HG03521 (cell line): ENCODE results near the gene TIMM21.
A peak's percentile ranks its signal among the peaks of the same experiment; 100 is the strongest.

ENCODE experiments used
- ATAC-seq: cut with Tn5 transposase; IDR thresholded peaks from one replicate; pipeline ENCODE4 v1.9.1; 2021; ENCODE audit warnings: mild to moderate bottlenecking, moderate library complexity; ENCODE audit not compliant: unreplicated experiment

Gene TIMM21

GRCh38 chr18:74146756-74147155, 1.6 kb upstream of the TIMM21 start:
- no peak for ATAC-seq

DNA sequence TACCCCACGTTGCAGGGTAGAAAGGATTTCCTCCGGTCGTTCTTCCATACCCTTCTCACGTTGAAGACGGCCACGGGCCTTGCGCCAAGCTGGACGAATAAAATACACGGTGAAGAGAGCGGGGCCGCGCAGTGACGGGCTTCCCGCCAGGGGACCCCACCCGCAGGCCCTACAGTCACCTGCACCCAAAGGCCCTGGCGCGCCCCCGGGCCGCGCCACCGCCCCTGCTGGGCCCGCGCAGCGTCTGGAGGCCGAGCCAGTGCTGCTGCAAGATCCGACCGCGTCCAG, 888 bp upstream of the TIMM21 start:
- no peak for ATAC-seq

GRCh38 chr18:74148543-74149070, 284 bp downstream of the TIMM21 start:
- peak; percentile 10 for ATAC-seq

- no peak for ATAC-seq
Observed at GRCh38 chr18:74149878-74150277, 1.6 kb downstream of the TIMM21 start.

DNA sequence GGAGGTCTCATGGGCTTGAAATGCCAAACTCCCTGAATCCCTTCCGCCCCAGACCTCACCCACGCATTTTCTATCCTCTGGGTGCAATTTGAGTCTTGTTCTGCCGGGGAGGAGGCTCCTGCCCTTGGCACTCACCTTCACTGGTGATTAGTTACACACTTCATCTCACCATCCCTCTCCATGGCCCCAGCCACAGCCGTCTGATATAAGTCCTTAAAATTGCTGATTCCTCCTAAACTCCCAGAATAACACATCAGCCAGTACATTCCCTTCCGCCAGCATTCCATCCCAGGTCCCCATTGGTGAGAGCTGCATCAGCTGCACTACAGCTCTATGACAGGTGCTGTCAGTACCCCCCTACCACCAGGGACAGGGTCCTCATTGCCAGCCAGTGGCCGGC, 3.9 kb downstream of the TIMM21 start:
- ATAC-seq, result no peak

DNA sequence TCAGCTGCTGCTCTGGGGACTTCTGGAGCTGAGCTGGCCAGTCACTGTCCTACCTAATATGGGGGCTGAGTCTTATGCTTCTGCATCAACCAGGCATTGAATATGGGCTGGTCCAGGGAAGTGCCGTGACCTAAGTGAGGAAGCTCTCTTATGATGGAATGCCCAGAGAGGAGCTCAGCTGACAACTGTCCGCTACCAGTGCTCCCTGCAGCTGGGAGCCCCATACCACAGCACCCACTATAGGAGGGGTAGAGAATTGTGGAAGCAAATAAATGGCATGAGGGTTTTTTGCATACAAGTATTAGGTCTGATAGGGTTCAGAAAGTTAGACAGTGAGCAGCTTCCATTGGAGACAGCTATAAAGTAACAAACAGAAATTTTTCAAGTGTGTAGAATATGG, 4.5 kb downstream of the TIMM21 start:
- ATAC-seq, result no peak

DNA sequence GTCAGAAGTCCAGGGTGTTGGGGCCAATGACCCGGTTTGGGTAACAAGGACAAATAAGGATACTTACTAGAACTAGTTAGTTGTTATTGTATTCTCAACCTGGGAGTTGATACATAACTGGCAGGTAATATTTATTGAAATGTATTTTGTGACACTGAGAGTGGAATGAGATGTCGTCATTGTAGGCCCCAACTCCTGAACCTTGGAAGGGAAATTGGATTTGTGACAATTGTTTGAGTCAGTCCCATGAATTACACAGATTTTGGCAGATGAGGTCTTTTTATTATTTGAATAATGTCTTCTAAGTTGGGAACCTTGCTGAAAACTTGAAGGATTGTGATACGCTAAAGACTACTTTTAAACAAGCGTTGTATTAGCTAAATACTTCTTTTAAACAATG, 5.1 kb downstream of the TIMM21 start:
- no peak for ATAC-seq

DNA sequence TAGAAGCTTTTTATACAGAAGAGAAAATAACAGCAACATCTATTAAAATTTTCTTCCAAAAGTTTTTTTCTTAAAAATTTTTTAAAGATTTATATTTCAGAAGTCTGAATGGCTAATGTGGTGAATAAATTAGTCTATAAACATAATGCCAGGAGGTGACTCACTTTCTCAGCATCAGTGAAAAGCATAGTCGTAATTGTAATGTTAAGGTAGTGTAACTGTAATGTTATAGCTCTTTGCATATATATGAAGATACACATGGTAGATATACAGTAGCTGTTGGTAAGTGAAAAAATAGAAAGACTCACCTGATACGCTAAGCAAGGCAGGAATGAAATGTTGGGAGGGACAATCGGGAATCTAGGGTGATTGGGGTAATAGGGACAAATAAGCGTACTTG, 5.5 kb downstream of the TIMM21 start:
- no peak for ATAC-seq

- no peak for ATAC-seq
Observed at GRCh38 chr18:74154716-74155115, 6.4 kb downstream of the TIMM21 start.

DNA sequence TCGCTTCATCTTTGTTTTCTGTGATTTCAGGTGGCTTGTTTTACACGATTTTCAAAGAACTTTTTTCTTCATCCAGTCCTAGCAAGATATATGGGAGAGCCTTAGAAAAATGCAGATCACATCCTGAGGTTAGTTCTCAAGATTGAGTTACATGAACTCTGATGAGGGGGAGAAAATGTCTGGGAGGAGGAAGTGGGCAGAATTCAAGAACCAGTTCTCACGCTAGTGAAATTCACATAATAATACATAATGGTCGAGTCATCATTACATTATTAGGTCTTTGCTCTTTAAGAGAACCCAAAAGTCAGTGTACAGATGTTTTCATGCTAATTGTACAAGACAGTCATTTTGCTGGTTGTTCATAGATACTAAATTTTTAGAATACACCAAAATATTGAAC, 7.0 kb downstream of the TIMM21 start:
- ATAC-seq, result no peak

DNA sequence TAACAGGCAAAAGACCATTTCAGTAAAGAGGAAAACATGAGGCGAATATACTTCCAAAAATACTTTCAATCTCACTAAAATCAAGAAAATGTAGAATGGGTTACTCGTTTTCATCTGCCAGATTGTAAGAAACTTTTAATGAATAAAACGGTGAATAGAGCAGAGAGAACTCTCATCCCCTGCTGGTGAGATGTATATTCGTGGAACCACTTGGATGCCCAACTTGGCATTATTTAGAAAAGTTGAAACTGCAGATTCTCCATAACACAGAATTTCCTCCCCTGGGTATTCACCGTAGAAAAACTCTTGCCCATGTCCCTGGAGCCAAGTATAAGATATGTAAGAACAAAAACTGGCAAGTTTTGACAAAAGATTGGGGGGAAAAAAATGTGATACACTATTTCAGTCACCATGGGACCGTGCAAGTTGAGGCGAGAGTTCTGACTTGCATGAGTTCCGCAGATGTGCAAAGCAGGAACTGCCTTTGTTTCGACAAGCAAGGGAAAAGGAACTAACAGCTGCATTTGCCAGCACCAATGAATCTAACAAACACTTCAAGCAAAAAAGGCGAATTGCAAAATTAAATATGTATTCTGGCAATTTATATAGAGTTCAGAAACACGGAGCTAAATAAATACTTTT, 14.8 kb downstream of the TIMM21 start:
- ATAC-seq, result no peak

DNA sequence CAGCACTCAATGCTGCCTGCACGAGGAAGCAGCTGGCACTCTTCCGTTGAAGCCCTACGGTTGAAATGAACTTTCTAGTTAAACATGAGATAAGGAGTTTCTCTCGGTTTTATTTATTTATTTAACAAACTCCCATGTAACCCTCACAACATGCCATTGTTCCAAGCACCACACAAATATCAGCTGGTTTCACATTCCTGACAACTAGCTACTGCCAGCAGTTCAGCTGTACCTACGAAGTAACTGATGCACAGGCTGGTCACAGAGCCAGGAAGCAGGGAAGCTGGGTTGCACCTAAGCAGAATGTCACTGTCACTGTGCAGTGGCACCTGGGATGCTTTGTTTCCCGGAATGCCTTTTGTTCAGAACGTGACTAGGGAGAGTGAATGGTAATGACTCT, 18.1 kb downstream of the TIMM21 start:
- ATAC-seq, result no peak

DNA sequence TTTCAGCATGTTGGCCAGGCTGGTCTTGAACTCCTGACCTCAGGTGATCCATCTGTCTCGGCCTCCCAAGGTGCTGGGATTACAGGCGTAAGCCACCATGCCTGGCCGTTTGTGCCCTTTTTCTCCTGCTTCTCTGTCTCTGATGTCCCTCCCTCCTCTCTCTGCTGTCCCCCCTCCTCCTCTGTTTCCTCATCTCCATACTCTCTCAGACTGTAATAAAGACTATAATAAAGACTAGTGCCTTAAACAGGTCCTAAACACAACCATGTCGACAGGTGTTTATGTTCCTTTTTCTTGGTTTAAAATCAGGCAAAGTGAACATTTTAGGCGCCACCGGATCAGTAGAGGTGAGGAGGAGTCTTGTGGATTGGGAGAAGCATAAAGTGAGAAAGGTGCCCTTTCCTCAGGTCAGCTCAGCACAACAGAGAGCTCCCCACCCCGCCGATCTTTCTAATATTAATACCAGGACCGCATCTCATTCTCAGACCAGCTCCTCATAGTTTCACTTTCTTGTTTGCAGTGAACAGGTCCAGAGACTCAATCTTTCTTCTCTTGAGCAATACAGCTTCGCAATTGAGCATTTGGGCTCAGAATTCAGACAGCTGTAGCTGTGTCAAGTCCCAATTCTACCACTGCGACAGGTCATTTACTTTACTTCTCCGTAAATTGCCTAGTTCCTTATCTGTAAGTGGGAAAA, 23.7 kb downstream of the TIMM21 start:
- ATAC-seq, result peak; percentile 96

GRCh38 chr18:74172697-74173433, 24.5 kb downstream of the TIMM21 start:
- ATAC-seq, result no peak

- no peak for ATAC-seq
Observed at GRCh38 chr18:74173434-74173750, 25.1 kb downstream of the TIMM21 start.

GRCh38 chr18:74175658-74176057, 27.3 kb downstream of the TIMM21 start:
- no peak for ATAC-seq

- ATAC-seq, result no peak
Observed at GRCh38 chr18:74178884-74179283, 30.6 kb downstream of the TIMM21 start.

DNA sequence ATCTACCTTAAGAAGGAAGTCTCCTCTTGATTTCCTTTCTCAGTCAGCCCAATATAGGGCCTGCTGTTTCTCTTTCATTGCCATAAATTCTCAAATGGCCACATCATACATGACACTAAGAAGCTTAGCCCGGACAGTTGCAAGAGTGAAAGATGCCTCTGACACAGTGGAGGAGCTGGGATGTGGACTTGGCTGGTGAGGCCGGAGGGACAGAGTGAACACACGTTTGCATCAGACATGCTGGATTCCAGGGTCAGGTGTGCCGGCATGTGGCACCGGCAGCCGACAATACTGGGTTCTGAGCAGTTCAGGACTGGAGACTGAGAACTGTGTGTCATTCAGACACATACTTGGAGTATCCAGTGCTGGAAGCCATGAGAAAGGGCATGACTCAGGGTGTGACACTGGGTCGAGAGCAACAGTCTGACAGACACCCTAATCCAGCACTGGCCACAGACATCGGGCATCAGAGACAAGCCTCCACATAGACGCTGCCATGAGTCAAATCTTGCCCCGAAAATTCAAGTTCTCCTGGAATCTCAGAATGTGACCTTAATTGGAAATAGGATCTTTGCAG, 31.4 kb downstream of the TIMM21 start:
- ATAC-seq, result no peak

GRCh38 chr18:74182335-74182734, 34.0 kb downstream of the TIMM21 start:
- no peak for ATAC-seq

GRCh38 chr18:74183130-74183529, 34.8 kb downstream of the TIMM21 start:
- ATAC-seq, result no peak

DNA sequence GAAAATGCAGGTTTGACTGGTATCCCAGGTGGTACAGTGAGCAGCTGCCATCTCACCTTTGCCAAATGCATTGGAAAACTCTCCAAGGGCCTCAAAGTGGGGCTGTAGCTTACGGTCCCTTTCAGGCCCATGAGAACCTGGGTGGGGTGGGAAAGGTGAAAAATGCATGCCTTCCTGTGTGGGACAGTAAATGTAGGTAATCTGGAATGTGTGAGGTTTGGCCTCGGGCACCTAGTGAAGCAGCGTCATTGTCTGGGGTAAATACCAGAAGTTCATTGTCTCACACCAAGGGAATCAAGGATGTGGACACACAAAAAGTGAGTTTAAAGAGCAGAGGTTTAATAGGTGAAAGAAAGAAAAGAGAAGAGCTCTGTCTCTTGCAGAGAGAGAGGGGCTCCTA, 36.6 kb downstream of the TIMM21 start:
- ATAC-seq, result no peak

- no peak for ATAC-seq
Observed at GRCh38 chr18:74185860-74186259, 37.5 kb downstream of the TIMM21 start.
